Thymus (tissue), 14 donors: ENCODE measurements around the gene ABLIM2. TPM values are rescaled to one million over a fixed set of nuclear protein-coding genes. Genes with fewer than 3 reads are reported as not detected.

Source experiments
- DNase-seq, 9 donors: peaks; one replicate each; pipeline ENCODE4 v3.0.0-alpha.2; 2013; ENCODE audit warnings: low spot score in 9 of 9, low read depth in 6 of 9, missing footprints in 1 of 9
- H3K27ac ChIP-seq, 2 donors: one replicate each; pipeline ENCODE4 v1.5.1; 2013; ENCODE audit warnings: control low read depth in 1 of 2, low read depth in 1 of 2, low read length in 1 of 2, mild to moderate bottlenecking in 1 of 2, moderate library complexity in 1 of 2
- H3K27me3 ChIP-seq, 2 donors: one replicate each; pipeline ENCODE4 v1.5.1; 2013; ENCODE audit warnings: low read length in 1 of 2; ENCODE audit not compliant: control insufficient read depth in 2 of 2, insufficient read depth in 1 of 2
- H3K36me3 ChIP-seq, 2 donors: one replicate each; pipeline ENCODE4 v1.5.1; 2013; ENCODE audit warnings: low read length in 1 of 2, mild to moderate bottlenecking in 1 of 2, moderate library complexity in 1 of 2; ENCODE audit not compliant: control insufficient read depth in 2 of 2, insufficient read depth in 2 of 2
- H3K4me1 ChIP-seq, 2 donors: one replicate each; pipeline ENCODE4 v1.5.1; 2013; ENCODE audit warnings: low read length in 2 of 2; ENCODE audit not compliant: control insufficient read depth in 2 of 2, insufficient read depth in 2 of 2
- H3K4me3 ChIP-seq, 2 donors: one replicate each; pipeline ENCODE4 v1.5.1; 2013; ENCODE audit warnings: low read length in 2 of 2, control low read depth in 1 of 2, mild to moderate bottlenecking in 1 of 2
- H3K9me3 ChIP-seq, 2 donors: one replicate each; pipeline ENCODE4 v1.5.1; 2013; ENCODE audit warnings: low read length in 1 of 2, mild to moderate bottlenecking in 1 of 2; ENCODE audit not compliant: control insufficient read depth in 2 of 2, insufficient read depth in 1 of 2
- WGBS: extraction: QIAGEN DNeasy Blood & Tissue Kit; methylation state at CpG from one replicate; pipeline ENCODE4 v1.1.7; 2013; 5-methylcytosine and 5-hydroxymethylcytosine counted together
- long read RNA-seq, 10 donors: transcript quantifications; one replicate each; lab custom pipeline, GENCODE V29; 2026
- polyA plus RNA-seq: library from polyadenylated mRNA; stranded (reverse); fragments of 200-250 nt; gene quantifications from one replicate; pipeline ENCODE4 v1.2.3, GENCODE V29; 2013
- total RNA-seq: library from RNA; stranded (reverse); fragments of 120-200 nt; gene quantifications from one replicate; pipeline ENCODE4 v1.2.4, GENCODE V29; 2013
- donor health status: healthy.

The ABLIM2 gene
- total RNA-seq, result 1.0 TPM
- polyA plus RNA-seq, result 7.4 TPM
- long read RNA-seq, donor 1, result 0 reads
- long read RNA-seq, donor 2, result 0 reads
- long read RNA-seq, donor 3, result 0 reads
- long read RNA-seq, donor 4, result 0 reads
- long read RNA-seq, donor 5, result 0 reads
- long read RNA-seq, donor 6, result 0 reads
- long read RNA-seq, donor 7, result 0 reads
- long read RNA-seq, donor 8, result 0 reads
- long read RNA-seq, donor 9, result 0 reads
- long read RNA-seq, donor 10, result 0 reads

- H3K27ac ChIP-seq, result peak within 1 kb of the TSS in 1 of 2 donors; percentile 58
- H3K4me1 ChIP-seq, result peaks cover 10 to 19% of the 10 kb centered on the region in 2 donors
- no peaks in the 10 kb centered on the region for H3K36me3 ChIP-seq
- peaks cover 0 to 7% of the 10 kb centered on the region in 2 donors for H3K9me3 ChIP-seq
- WGBS, result under 1% methylated on average over 96 of the region's 96 CpGs
- peak within 1 kb of the TSS; percentile 70 to 75 for H3K4me3 ChIP-seq
- H3K27me3 ChIP-seq, result peaks cover 15 to 85% of the 10 kb centered on the region in 2 donors
- peak; percentile 92 to 99 (median 97) for DNase-seq
Observed at GRCh38 chr4:8158710-8159536, at the start of gene ABLIM2. Gene ABLIM2, minus strand, starts transcription at chr4:8158813. Its CDS starts 124 bp downstream, at chr4:8158689.

GRCh38 chr4:8207314-8207713, 48.7 kb upstream of the ABLIM2 start:
- H3K4me3 ChIP-seq, result no peak overlapping the region
- WGBS, result 97% methylated on average over 6 of the region's 6 CpGs
- peaks cover 62 to 66% of the 10 kb centered on the region in 2 donors for H3K36me3 ChIP-seq
- peaks cover 0 to 4% of the 10 kb centered on the region in 2 donors for H3K27me3 ChIP-seq
- H3K9me3 ChIP-seq, result no peaks in the 10 kb centered on the region
- DNase-seq, result no peak
- peaks cover 49 to 82% of the 10 kb centered on the region in 2 donors for H3K4me1 ChIP-seq
- peak overlapping the region in 1 of 2 donors; percentile 36 for H3K27ac ChIP-seq

- Histone ChIP-seq H3K27me3 (peaks cover 0 to 10% of the 10 kb centered on the region in 2 donors), H3K4me3 (peak overlapping the region in 1 of 2 donors; percentile 5), H3K36me3 (peaks cover 59 to 60% of the 10 kb centered on the region in 2 donors), H3K27ac (peak overlapping the region; percentile 39 to 50), H3K4me1 (peaks cover 49 to 90% of the 10 kb centered on the region in 2 donors), H3K9me3 (no peaks in the 10 kb centered on the region)
- 35% methylated on average over 26 of the region's 26 CpGs for WGBS
- peak in 1 of 9 donors; percentile 55 for DNase-seq
Observed at GRCh38 chr4:8205749-8206611, 47.4 kb upstream of the ABLIM2 start.

- DNase-seq, result no peak
- Histone ChIP-seq H3K4me1 (peaks cover 47 to 92% of the 10 kb centered on the region in 2 donors), H3K36me3 (peaks cover 59 to 60% of the 10 kb centered on the region in 2 donors), H3K27ac (peak overlapping the region in 1 of 2 donors; percentile 14), H3K9me3 (no peaks in the 10 kb centered on the region), H3K27me3 (peaks cover 0 to 14% of the 10 kb centered on the region in 2 donors), H3K4me3 (no peak overlapping the region)
- WGBS, result 87% methylated on average over 19 of the region's 19 CpGs
Observed at GRCh38 chr4:8205241-8205707, 46.7 kb upstream of the ABLIM2 start.

- WGBS, result 93% methylated on average over 31 of the region's 31 CpGs
- no peak for DNase-seq
- peaks cover 0 to 19% of the 10 kb centered on the region in 2 donors for H3K27me3 ChIP-seq
- peaks cover 54 to 57% of the 10 kb centered on the region in 2 donors for H3K36me3 ChIP-seq
- H3K4me3 ChIP-seq, result peak overlapping the region in 1 of 2 donors; percentile 76
- peaks cover 47 to 92% of the 10 kb centered on the region in 2 donors for H3K4me1 ChIP-seq
- H3K27ac ChIP-seq, result peak overlapping the region in 1 of 2 donors; percentile 11
- H3K9me3 ChIP-seq, result no peaks in the 10 kb centered on the region
Observed at GRCh38 chr4:8204576-8205227, 46.1 kb upstream of the ABLIM2 start.

- peaks cover 45 to 49% of the 10 kb centered on the region in 2 donors for H3K36me3 ChIP-seq
- H3K27ac ChIP-seq, result peak overlapping the region in 1 of 2 donors; percentile 92
- DNase-seq, result no peak
- no peaks in the 10 kb centered on the region for H3K9me3 ChIP-seq
- H3K4me3 ChIP-seq, result peak overlapping the region; percentile 76 to 82
- H3K4me1 ChIP-seq, result peaks cover 38 to 92% of the 10 kb centered on the region in 2 donors
- WGBS, result 77% methylated on average over 10 of the region's 10 CpGs
- peaks cover 0 to 25% of the 10 kb centered on the region in 2 donors for H3K27me3 ChIP-seq
Observed at GRCh38 chr4:8203817-8204216, 45.2 kb upstream of the ABLIM2 start.

- H3K4me1 ChIP-seq, result peaks cover 42 to 95% of the 10 kb centered on the region in 2 donors
- no peaks in the 10 kb centered on the region for H3K9me3 ChIP-seq
- 6% methylated on average over 7 of the region's 7 CpGs for WGBS
- no peak for DNase-seq
- peaks cover 39 to 42% of the 10 kb centered on the region in 2 donors for H3K36me3 ChIP-seq
- peak overlapping the region; percentile 76 to 82 for H3K4me3 ChIP-seq
- peak overlapping the region; percentile 68 to 92 for H3K27ac ChIP-seq
- H3K27me3 ChIP-seq, result peaks cover 0 to 25% of the 10 kb centered on the region in 2 donors
Observed at GRCh38 chr4:8203052-8203401, 44.4 kb upstream of the ABLIM2 start.
